OCI-LY3 (cell line): ENCODE results near the gene KLF15.

ENCODE experiments used
- EZH2phosphoT487 ChIP-seq: fragments of 200-600 bp; shearing (Covaris generic); IDR thresholded peaks from 2 replicates; pipeline ENCODE4 v1.6.1; 2018; ENCODE audit warnings: antibody characterized with exemption, mixed run types, low read depth
- TF ChIP-seq, protein P1 (sequence below): fragments of 200-600, 300-600 bp; sonication (generic); IDR thresholded peaks from 2 replicates; pipeline ENCODE4 v1.5.1; 2014; ENCODE audit warnings: antibody characterized with exemption, low read length, low read depth

DNA sequence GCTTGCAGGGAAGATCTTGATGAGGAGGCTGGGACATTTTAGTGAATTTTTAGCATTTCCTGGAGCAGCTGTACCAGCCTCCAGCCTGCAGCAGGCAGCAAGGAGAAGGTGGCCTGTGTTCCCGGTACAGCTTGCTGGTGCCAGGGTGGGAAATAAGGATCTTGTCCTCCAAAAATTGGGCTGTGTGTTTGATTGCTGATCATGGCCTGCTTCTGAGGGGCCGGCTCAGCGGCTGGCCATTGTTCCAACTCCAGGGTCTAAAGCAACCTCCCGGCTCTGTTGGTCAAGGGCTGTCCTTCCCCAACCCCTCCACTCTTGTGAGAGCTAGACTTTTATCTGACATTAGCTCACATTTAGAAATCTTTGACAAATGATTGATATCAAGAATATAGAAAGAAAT is 42.5 kb upstream of the KLF15 start:
- TF ChIP-seq, protein P1, sequence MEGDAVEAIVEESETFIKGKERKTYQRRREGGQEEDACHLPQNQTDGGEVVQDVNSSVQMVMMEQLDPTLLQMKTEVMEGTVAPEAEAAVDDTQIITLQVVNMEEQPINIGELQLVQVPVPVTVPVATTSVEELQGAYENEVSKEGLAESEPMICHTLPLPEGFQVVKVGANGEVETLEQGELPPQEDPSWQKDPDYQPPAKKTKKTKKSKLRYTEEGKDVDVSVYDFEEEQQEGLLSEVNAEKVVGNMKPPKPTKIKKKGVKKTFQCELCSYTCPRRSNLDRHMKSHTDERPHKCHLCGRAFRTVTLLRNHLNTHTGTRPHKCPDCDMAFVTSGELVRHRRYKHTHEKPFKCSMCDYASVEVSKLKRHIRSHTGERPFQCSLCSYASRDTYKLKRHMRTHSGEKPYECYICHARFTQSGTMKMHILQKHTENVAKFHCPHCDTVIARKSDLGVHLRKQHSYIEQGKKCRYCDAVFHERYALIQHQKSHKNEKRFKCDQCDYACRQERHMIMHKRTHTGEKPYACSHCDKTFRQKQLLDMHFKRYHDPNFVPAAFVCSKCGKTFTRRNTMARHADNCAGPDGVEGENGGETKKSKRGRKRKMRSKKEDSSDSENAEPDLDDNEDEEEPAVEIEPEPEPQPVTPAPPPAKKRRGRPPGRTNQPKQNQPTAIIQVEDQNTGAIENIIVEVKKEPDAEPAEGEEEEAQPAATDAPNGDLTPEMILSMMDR, result no peak
- TF ChIP-seq EZH2phosphoT487, result no peak
